Fibroblast of the aortic adventitia (primary cell): Measurements from ENCODE around the gene NXPH4. TPM values are rescaled to one million over a fixed set of nuclear protein-coding genes. Genes with fewer than 3 reads are reported as not detected.

Source experiments
- DNase-seq: peaks from one replicate; pipeline ENCODE4 v3.0.0-alpha.2; 2010; ENCODE audit warnings: low read depth
- H3K4me3 ChIP-seq: 2 replicates; pipeline ENCODE4 v1.5.1; 2011; ENCODE audit warnings: low read depth, mild to moderate bottlenecking, control low read depth, low read length, moderate library complexity
- CTCF ChIP-seq: IDR thresholded peaks from 2 replicates; pipeline ENCODE4 v1.5.1; 2011; ENCODE audit warnings: mild to moderate bottlenecking, low read length, control low read depth, inconsistent platforms; ENCODE audit not compliant: insufficient read depth
- total RNA-seq: library from RNA; depleted of rRNA; stranded (reverse); fragments of >200 nt; gene quantifications from 2 replicates; pipeline ENCODE4 v1.2.3, GENCODE V29; 2012; ENCODE audit warnings: low replicate concordance

Gene NXPH4
- total RNA-seq, 1 donor = 1.9 TPM

- DNase-seq = no peak
- no peak overlapping the region for H3K4me3 ChIP-seq
- no peak for TF ChIP-seq CTCF
Measured at GRCh38 chr12:57262126-57262822, 45.7 kb downstream of the NXPH4 start.

GRCh38 chr12:57263096-57263495 is 46.5 kb downstream of the NXPH4 start:
- peak; percentile 4 for TF ChIP-seq CTCF
- no peak for DNase-seq
- H3K4me3 ChIP-seq = no peak overlapping the region

- no peak overlapping the region for H3K4me3 ChIP-seq
- no peak for TF ChIP-seq CTCF
- no peak for DNase-seq
Measured at GRCh38 chr12:57266681-57267080, 50.1 kb downstream of the NXPH4 start.

GRCh38 chr12:57268264-57268663 is 51.7 kb downstream of the NXPH4 start:
- no peak overlapping the region for H3K4me3 ChIP-seq
- no peak for DNase-seq
- no peak for TF ChIP-seq CTCF

GRCh38 chr12:57270966-57271470 is 54.4 kb downstream of the NXPH4 start:
- H3K4me3 ChIP-seq = no peak overlapping the region
- no peak for DNase-seq
- TF ChIP-seq CTCF = no peak

- no peak for TF ChIP-seq CTCF
- no peak for DNase-seq
- no peak overlapping the region for H3K4me3 ChIP-seq
Measured at GRCh38 chr12:57272337-57273151, 56.0 kb downstream of the NXPH4 start.
